ENCODE results near the gene CETN1.

DNA sequence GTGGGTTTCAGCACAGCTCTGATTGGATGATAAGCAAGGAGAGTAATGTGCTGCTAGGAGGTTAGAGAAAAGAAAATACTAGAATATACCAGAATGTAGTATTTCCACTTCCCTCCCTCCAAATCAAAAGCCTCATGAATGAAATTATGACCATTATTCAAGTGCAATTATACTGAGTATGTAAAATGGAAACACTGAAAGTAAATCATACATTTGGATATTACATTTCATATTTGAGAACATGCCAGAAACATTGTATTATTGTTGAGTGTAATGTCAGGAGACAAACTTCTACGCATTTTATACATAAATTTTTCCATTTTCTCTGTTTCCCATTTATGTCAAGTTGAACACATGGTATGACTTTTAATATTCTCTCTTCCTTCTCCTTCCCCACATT is 942 bp upstream of the CETN1 start:
- TF ChIP-seq POLR2A (IDR thresholded peaks at IDR 0.05; ENCODE audit: low read depth), result no peak
- TF ChIP-seq, protein P1, sequence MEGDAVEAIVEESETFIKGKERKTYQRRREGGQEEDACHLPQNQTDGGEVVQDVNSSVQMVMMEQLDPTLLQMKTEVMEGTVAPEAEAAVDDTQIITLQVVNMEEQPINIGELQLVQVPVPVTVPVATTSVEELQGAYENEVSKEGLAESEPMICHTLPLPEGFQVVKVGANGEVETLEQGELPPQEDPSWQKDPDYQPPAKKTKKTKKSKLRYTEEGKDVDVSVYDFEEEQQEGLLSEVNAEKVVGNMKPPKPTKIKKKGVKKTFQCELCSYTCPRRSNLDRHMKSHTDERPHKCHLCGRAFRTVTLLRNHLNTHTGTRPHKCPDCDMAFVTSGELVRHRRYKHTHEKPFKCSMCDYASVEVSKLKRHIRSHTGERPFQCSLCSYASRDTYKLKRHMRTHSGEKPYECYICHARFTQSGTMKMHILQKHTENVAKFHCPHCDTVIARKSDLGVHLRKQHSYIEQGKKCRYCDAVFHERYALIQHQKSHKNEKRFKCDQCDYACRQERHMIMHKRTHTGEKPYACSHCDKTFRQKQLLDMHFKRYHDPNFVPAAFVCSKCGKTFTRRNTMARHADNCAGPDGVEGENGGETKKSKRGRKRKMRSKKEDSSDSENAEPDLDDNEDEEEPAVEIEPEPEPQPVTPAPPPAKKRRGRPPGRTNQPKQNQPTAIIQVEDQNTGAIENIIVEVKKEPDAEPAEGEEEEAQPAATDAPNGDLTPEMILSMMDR (IDR thresholded peaks at IDR 0.05), result no peak
- no peak for TF ChIP-seq POLR2AphosphoS5 (IDR thresholded peaks at IDR 0.05)
- TF ChIP-seq EP300 (IDR thresholded peaks at IDR 0.05), result no peak

All from esophagus muscularis mucosa (tissue), 4 donors.